GM12878 (cell line): ENCODE data around the gene DUSP15. TPM values are rescaled to one million over a fixed set of nuclear protein-coding genes. Genes with fewer than 3 reads are reported as not detected.

ENCODE experiments used
- ATF2 ChIP-seq: IDR thresholded peaks from 2 replicates; pipeline ENCODE4 v1.6.1; 2012; ENCODE audit warnings: low read length, inconsistent platforms
- HDAC6 ChIP-seq: fragments of 200-600 bp; sonication (generic); IDR thresholded peaks from one replicate; pipeline ENCODE4 v1.8.0; 2017; ENCODE audit warnings: antibody characterized with exemption; ENCODE audit not compliant: unreplicated experiment
- HSF1 ChIP-seq: fragments of 150-350 bp; IDR thresholded peaks from 2 replicates; pipeline ENCODE4 v1.6.1; 2014; ENCODE audit warnings: mild to moderate bottlenecking, low read depth, low read length
- IKZF1 ChIP-seq: fragments of 450-650 bp; conservative IDR thresholded peaks from 2 replicates; pipeline ENCODE4 v1.6.1; 2017; ENCODE audit warnings: antibody characterized with exemption, mild to moderate bottlenecking
- IRF5 ChIP-seq: fragments of 450-650 bp; IDR thresholded peaks from 2 replicates; pipeline ENCODE4 v1.6.1; 2017; ENCODE audit warnings: borderline replicate concordance
- KDM1A ChIP-seq: fragments of 200-600 bp; sonication (generic); IDR thresholded peaks from 2 replicates; pipeline ENCODE4 v1.6.1; 2016; ENCODE audit warnings: borderline replicate concordance
- MAX ChIP-seq: IDR thresholded peaks from 2 replicates; pipeline ENCODE4 v1.6.1; 2012; ENCODE audit warnings: low read depth, low read length, improper control_type of control experiment
- MTA3 ChIP-seq: IDR thresholded peaks from 2 replicates; pipeline ENCODE4 v1.6.1; 2012; ENCODE audit warnings: low read length, inconsistent platforms, borderline replicate concordance
- NFYB ChIP-seq: IDR thresholded peaks from 2 replicates; pipeline ENCODE4 v1.6.1; 2011; ENCODE audit warnings: low read depth, mild to moderate bottlenecking, low read length, improper control_type of control experiment, moderate library complexity; ENCODE audit not compliant: insufficient read depth
- NRF1 ChIP-seq: conservative IDR thresholded peaks from 2 replicates; pipeline ENCODE4 v1.6.1; 2011; ENCODE audit warnings: mild to moderate bottlenecking, low read depth, low read length, improper control_type of control experiment
- PML ChIP-seq: IDR thresholded peaks from 2 replicates; pipeline ENCODE4 v1.6.1; 2012; ENCODE audit warnings: low read length, inconsistent platforms
- SIN3A ChIP-seq: IDR thresholded peaks from 2 replicates; pipeline ENCODE4 v1.6.1; 2012; ENCODE audit warnings: low read depth, low read length, improper control_type of control experiment
- SP1 ChIP-seq: IDR thresholded peaks from one replicate; pipeline ENCODE4 v1.6.1; 2011; ENCODE audit warnings: low read depth, low read length
- STAT3 ChIP-seq: IDR thresholded peaks from 2 replicates; pipeline ENCODE4 v1.6.1; 2011; ENCODE audit warnings: low read depth, low read length, improper control_type of control experiment
- USF1 ChIP-seq: IDR thresholded peaks from 2 replicates; pipeline ENCODE4 v1.6.1; 2011; ENCODE audit warnings: borderline replicate concordance, low read depth, mild to moderate bottlenecking, moderate library complexity, mixed read lengths, low read length; ENCODE audit not compliant: insufficient read depth; ENCODE audit errors: extremely low read length
- USF2 ChIP-seq: IDR thresholded peaks from 2 replicates; pipeline ENCODE4 v1.6.1; 2011; ENCODE audit warnings: low read depth, low read length, improper control_type of control experiment, borderline replicate concordance
- ZNF687 ChIP-seq: fragments of 450-650 bp; IDR thresholded peaks from 2 replicates; pipeline ENCODE4 v1.6.1; 2017; ENCODE audit warnings: mild to moderate bottlenecking, moderate library complexity
- polyA plus RNA-seq, 11 experiments: library from polyadenylated mRNA; depleted of rRNA in 4 of 11; unstranded in 6 of 11; stranded (reverse) in 5 of 11; fragments of >200 nt; fragmentation: Nextera tagmentation in 4 of 11; fragmentation: Illumina TruSeq in 1 of 11; extraction: Ambion mirVana in 4 of 11; extraction: Trizol in 1 of 11; gene quantifications; 1 replicate in 1 of 11; 2 replicates in 10 of 11; pipeline versions ENCODE4 v1.2.1 to v1.2.3, GENCODE V29; 2011 to 2016; ENCODE audit warnings: inconsistent platforms in 2 of 11, missing spikeins in 2 of 11, low read depth in 1 of 11
- total RNA-seq, 4 experiments: library from RNA; depleted of rRNA in 3 of 4; stranded (reverse); fragments of >200 nt in 3 of 4; fragmentation: Illumina TruSeq in 1 of 4; extraction: Trizol in 1 of 4; gene quantifications; 2 replicates each; pipeline versions ENCODE4 v1.2.1 to v1.2.3, GENCODE V29; 2013 to 2021

Gene DUSP15
- total and polyA plus RNA-seq, 10 of the 15 experiments (the other 5 are each of a cell fraction or from before 2014, with no cell fraction given) = 0.06 to 2.5 (median 0.67) TPM; not detected in 1

GRCh38 chr20:31879143-31879987, 9.0 kb upstream of the DUSP15 start (continued):
- TF ChIP-seq KDM1A (no peak), ATF2 (no peak), SIN3A (peak; percentile 92), ZNF687 (no peak), USF2 (peak; percentile 28; the same call in 1 of the 2 replicates), IKZF1 (peak; percentile 40; the same call in 1 of the 2 replicates), NRF1 (peak; percentile 46), PML (no peak), NFYB (peak; percentile 22; the same call in 1 of the 2 replicates), USF1 (peak; percentile 51), HSF1 (no peak), MTA3 (no peak), SP1 (peak; percentile 53), MAX (peak; percentile 71), IRF5 (no peak), HDAC6 (no peak), STAT3 (no peak)
